T-helper 1 cell (primary cell): Measurements from ENCODE around the gene HRH2.

Experiments used
- DNase-seq, 5 donors: peaks; one replicate each; pipeline ENCODE4 v3.0.0-alpha.2; 2012 to 2020

The HRH2 gene

DNA sequence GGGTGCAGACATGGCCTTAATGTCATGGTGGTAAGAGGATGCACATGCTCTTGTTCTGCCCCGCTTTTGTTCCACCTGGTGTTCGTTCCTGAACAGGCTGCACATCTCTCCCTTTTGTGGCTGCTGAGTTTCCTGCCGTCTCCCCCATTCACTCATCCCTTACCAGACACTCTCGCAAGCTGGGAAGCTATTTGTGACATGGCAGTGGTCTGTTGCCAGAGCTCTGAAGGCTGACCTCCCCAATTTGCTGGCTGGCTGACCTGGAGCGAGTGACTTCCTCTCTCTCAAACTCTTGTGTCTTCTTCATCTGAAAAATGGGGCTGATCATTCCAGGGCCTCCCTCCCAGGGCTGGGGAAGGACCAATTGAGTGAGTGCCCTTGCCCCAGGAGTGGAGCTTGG lies 35.9 kb downstream of the HRH2 start:
- no peak for DNase-seq

DNA sequence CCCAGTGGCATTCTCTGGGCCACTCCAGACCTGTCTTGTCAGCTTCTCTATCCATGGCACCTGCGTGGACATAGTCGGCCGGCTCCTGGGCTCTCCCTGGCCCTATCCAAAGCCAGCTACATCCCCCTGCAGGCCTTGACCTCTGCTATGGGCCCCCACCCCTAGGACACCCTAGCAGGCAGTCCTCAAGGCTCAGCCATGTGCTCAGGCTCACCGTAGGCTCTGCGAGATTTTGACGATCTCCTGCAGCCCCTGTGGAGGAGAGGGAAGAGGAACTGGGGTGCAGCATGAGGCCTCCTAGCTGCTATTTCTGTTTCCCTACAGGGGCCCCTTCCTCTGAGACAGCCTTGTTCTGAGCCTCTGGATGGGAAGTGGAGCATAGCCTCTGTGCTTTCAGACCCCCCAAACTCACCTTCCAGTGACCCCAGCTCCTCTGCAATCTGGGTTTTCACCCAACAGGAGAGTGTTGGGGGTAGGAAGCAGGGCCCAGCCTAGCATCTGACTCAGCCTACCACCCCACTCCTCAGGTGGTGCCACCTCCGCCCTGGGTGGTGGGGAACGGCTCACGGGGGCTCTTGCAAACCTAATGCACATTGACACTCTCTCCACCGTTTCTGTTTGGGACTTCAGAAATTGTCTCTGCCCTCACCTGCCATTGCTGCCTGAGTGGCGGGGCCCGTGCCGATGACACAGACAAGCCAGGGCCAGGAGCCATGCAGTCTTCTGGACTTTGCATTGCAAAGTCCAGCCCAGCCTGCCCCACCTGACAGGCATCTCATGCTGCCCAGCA lies 36.7 kb downstream of the HRH2 start:
- DNase-seq: no peak

DNA sequence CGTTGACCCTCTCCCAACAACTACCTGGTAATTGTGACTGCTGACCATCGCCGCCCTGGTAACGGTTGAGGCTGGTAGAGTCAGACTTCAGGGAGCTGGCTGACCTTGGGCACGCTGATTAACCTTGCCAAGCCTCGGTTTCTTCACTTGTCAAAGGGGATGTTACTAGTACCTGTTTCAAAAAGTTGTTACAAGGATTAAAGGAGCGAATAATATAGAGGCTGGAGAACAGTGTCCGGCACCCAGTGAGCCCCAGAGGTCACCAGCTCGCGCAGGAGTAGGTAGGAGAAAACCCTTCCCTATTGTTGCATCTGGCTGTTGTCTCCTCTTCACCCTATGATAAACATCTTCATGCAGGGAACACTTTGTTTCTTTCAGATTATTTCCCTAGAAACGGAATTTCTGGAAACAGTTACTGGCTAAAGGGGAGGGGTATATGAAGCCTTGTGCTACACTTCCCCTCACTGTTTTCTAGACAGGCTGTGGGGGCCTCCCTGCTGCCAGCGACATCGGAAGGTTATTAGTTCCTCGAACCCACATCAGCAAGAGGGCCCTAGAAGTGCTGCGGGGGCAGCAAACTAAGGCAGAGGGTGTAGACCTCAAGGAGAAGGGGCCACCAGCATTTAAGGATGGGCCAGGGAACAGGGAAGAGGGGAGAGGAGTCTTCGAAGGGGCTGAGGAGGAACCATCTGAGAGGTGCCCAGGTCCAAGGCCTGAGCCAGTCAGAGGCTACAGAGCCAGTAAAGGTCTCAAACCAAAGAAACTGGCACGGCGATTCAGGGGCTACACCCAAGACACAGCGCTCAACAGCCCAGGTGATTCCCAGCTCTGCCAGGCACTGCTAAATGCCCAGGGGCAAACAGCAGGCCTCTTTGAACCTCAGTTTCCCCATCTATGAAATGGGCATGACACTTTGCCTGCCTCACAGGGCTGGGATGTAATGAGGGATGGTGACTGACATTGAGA lies 37.6 kb downstream of the HRH2 start:
- no peak for DNase-seq

DNA sequence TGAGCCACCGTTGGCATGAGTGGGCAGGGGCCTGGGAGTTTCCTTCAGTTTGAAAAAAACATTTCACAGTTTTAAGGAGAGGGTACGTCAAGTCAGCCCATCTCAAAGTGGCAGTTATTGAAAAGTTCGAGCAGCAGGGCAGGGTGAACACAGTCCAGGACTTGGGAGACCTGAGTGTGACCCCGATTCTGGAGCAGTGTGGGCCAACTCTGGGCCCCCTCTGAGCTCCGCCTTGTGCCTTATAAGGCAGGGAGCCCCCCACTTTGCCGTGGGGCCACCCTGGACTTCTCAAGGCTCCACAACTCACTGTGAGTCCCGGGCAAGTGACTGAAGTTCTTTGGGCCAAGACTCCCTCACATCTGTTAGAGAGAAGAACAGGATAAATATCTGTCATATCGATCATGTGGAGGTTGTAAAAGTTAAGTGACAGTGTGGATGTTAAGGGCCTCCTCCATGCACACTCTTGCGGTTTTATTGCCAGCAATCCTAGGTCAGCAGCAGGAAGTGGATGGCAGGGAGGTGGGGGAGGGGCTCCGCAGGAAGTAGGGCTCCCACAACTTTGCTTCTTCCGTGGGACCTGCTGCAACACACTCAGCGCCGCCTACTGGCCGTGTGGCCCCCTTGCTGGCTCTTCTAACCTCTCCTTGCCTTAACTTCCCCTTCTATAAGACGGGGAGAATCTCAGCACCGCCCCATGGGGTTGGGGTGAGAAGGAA lies 38.4 kb downstream of the HRH2 start:
- DNase-seq: peak in 4 of 5 donors; percentile 41 to 87 (median 56)

DNA sequence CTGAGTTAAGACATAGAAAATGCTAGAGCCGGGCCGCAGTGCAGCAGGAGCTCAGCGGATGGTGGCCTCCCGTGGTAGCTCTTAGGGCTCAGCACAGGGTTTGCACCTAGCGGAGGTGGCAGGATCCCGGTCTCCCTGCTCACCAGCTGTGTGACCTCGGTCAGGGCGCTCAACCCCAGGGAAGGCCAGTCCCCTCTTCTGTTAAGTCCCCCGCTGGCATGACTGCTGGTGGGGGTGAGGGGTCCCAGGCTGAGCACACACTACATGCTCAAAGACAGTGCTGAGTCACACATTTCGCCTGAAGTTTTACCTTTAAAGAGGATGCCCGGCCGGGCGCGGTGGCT lies 39.0 kb downstream of the HRH2 start:
- no peak for DNase-seq

DNA sequence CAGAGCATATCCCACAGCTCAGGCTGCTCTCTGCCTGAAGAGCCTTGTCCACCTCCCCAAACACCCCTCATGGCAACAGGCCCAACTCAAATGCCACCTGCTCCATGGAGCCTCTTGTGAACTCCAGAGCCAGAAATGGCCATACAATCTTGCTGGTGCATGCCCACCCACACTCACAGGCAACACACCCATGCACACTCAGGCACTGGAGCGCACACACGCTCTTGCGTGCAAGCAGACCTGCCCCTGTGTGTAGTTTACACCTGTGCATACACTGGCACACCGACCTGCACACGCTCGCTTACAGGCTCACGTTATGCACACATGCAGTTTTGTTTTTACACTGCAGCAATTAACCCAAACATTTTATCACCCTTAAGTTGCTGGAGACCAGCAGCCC lies 40.0 kb downstream of the HRH2 start:
- no peak for DNase-seq

DNA sequence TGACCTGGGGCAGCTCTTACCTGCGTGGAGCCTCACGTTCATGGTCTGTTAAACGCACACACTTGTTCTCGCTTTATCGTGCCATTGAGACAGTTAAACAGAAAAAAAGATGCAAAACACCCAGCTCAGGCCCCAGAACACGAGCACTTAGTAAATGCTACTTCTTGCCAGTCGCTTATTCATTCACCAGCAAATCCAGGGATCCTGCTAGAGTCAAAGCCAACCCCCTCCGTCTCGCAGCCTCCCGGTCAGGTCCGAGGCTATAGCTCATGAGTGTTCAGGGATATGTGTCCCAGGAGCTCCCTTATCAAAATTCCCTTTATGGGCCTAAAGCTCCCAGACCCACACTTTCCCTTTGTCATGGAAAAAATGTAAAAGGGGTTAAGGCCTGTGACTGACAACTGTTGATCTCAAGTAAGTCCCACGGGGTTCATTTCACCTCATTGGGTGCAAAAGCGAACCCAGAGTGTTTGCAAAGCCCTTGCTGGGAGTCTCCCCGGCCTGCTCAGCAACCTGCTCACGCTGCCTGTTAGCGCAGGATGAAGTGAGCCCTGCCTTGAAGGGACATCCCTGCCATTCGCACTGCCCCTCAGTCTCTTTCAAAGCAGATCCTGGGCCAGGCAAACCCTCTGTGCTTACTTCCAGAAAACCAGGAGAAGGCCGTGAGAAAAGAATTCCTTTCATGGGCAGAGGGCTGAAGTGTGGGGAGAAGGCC lies 40.7 kb downstream of the HRH2 start:
- DNase-seq: no peak

DNA sequence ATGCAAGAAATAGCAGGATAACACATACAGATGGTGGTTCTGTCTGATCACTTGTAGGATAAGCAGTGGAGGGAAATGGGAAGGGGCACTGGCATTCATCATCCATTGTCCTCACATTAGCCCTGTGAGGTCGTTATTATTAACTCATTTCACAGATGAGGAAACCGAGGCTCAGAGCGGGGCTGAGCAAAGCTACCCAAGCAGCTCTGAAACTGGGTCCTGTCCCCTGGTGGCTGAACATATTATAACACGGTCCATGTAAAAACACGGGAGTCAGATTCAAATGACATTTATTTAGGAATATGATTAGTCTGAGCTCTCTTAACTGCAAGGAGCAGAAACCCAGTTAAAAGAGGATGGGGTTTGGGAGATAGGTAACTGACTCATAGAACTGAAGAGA lies 43.1 kb downstream of the HRH2 start:
- peak in 1 of 5 donors; percentile 3 for DNase-seq

DNA sequence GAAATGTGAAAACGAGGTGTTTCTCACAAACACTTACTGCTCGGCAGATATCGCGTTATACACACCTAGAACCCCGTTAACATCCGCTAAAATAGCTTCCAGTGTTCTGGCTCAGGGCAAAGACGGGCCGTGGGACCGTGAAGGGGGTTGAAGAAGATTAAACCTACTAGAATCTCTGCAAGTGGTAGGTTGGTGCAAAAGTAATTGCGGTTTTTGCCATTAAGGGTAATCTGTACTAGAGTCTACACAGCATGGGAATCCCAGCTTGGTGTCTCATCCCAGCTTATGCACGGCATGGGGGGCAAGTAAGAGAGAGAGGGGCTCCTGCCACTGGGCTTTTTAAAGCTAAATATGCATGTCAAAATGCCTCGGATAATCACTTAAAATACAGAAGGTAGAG lies 43.9 kb downstream of the HRH2 start:
- DNase-seq: no peak

DNA sequence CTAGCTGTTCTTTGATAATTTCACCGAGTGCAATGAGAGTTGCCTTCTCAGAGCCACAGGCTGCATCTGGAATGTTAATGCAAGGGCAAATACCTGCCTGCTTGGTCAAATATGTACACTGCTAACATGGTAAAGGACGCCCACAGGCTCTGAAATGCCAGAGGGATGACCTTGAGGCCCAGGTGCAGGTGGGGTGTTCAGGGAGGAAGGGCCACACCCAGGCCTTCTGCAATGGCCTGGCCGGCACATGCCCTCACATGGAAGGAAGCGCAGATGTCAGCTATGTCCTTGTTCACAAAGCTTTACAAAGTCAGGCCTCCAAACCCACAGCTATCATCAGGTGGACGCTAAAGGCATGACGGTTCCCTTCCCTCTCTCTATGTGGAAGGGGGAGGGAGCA lies 48.6 kb downstream of the HRH2 start:
- no peak for DNase-seq

DNA sequence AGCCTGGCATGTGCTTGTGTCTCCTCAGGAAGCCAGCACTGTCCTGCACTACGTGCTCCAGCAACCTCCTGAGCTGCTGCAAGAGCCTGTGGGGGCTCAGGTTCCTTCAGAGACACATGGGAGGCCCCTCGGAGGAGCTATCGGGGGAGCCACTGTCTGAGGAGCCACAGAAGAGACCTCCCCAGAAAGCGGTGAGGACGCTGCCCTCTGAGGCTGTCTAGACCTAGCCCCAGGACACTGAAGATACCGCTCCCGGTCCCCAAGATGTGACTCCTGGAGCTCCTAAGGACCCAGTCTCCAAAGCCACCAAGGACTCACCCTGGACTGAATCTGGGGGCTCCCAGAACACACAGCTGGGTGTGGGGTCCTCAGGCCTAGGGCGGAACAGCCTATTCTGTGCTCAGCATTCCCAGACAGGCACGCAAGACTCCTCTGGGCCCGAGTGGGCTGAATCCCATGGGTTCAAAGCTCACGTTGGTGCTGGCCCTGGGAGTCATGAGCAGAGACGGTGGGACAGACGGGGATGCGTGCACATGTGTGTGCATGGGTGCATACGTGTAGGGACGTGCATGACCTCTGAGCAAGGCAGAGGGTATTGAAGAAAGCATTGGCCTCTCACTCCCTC lies 50.0 kb downstream of the HRH2 start:
- peak in 1 of 5 donors; percentile 9 for DNase-seq

DNA sequence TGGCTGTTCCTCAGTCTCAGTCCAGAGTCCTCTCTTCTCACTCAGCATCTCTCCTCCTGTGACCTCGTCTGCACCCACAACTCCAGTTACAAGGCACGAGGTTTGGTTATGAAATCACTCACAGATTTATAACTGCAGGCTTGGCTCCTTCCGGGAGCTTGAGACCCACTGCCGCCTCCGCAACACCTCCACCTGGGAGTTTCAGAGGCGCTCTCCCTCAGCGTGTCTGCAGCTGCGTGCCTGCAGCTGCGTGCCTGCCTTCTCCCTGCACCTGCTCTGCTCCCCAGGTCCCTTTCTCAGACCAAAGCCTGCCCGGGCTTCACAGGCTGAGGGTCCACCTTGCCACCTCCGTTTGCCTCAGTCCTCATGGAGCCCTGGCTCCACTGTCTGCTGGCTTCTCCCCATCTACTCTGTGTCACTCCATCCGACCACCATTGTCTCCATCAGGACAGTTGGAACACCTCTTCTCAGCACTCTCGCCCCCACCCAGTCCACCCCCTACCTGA lies 51.5 kb downstream of the HRH2 start:
- no peak for DNase-seq

DNA sequence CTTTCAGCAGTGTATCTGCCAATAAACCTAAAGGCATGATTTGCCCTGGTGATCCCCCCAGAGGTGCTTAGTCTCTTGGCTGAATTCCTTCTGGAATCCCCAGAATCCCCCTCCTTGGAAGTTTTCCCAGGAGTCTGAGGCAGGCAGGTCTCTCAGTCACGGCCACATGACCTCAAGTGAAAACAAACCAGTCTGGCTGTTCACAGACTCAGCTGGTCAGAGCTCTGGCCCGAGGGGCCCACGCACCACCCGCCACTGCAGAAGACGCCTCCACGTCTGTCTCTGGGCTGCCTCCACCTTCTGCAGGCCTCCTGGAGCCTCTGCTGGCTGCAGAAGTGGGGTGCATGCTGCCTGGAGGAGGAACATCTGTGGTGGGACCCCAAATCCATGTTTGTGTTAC lies 52.5 kb downstream of the HRH2 start:
- DNase-seq: no peak

DNA sequence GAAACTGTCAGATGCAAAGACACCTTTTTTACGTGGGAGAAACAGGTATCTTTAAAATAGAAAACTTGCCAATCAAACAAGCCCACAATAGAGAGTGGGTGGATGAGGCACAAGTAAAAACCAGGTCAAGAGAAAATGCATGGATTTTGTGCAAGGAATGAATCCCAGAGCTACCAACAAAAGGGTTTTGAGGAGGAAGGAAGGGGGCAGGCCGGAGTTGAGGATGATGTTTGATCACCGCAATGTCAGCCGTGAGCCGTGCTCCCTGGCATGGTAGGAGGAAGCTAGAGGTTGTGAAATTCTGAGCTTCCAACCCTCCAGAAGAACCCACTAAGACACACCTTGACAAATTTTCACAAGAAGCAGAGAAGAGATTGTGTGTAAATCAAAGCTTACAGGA lies 53.2 kb downstream of the HRH2 start:
- no peak for DNase-seq

DNA sequence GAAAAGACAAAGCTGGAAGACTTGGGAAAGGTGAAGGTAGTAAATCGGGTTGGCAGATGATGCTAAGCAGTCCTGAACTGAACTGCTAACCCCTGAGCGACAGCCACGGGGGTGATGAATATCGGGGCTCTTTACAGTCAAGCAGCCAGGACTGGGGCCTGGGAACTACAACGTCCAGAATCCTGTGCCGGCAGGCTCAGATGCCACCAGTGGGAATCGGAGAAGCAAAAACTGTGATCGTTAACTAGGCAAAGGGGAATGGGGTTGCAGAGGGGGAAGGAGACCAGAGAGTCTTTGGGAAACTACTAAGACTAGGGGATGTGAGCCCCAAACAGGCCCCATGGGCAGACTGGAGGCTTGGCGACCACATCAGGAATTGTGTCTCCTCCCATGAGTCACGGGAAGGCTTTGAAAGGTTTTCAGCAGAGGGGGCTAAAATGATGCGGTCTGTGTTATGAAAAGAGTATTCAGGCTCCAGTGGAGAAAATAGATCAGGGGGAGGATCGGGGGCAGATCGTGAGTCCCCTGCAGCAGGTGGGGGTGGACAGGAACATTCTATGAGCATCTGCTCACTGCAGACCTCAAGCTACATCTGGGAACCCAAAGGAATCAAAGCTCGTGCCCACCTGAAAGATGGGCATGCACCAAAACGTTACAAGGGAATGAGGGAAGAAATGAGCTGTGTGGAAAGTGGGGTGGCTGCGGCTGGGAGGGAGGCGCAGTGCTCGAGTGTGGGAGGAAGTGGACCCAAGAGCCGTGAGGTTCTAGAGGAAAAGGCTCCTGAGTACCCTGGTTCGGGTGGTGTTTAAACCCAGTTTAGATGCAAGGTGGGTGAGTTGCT lies 53.8 kb downstream of the HRH2 start:
- DNase-seq: no peak

DNA sequence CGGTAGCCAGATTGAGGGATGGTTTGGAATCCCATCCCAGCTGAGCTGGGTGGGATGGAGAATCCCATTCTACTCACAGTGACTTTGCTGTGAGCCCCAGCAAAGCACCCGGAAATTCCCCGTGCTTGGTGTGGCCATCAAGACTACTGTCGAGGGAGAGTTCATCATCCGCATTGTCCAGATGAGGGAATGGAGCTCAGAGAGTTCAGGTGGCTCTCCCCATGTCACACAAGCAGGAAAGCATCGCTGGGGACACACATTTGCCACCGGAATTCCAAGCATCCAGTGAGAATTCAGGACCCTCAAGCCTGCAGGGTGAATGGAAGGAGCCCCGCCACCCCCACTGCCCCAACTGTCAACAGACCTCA lies 54.4 kb downstream of the HRH2 start:
- no peak for DNase-seq

DNA sequence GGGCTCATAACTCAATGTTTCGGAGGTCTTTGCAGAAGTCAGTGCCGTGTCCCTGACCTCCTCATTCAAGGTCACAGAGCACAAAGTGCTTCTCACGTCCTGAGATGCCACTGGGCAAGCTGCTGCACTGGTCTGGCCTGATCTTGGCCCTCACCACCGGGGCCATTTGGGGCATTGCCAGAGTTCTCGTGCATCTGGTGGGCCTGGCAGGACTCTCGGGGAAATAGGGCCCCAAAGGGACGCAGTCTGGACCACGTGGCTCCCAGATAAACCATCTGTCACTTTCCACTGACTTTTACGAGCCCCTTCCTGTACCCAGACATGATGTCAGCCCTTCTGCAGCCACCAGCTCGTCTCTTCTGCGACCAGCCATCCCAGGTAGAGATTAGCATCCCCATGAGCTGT lies 54.8 kb downstream of the HRH2 start:
- DNase-seq: peak in 1 of 5 donors; percentile 7

DNA sequence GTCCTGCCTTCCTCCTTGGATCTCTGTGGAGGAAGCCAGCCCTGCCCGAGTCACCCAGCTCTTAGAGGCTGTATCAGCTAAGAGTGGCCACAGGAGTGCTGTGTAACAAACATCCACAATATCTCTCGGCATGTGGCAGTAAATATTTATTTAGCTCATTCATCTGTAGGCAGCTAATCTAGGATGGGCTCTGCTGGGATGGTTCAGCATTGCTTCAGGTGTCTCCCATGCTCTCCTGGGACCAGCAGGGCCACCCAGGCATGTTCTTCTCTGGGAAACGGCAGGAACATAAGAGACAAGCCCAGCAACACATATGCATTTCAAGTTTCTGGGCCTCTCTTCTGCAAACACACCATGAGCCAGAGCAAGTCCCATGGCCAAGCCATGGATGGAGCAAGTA lies 56.1 kb downstream of the HRH2 start:
- no peak for DNase-seq

DNA sequence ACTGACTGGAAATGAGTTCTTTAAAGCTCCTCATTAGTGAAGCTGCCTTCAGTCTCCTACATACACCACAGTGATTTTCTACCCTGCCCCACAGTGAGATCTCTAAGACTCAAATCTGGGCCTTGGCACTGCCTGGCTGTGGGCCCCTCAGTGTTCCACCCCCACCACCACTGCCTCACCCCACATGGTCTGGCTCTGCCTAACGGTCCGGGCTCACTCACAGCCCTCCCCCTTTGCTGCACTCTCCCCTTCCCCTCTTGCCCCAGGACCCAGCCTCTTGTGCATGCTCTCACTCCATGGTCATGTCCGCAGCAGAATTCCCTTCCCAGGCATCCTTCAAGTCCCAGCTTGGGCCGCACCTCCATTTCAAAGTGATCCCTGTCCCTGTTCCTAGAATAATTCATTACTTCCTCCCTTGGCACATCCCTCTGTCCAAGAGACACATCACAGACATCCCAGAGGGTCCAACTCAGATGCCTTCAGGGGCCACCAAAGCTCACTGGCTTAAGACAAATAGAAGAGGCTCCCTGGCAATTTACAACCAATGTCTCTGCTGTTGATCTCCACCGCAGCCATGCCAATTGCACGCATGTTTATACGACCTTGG lies 56.7 kb downstream of the HRH2 start:
- DNase-seq: no peak

DNA sequence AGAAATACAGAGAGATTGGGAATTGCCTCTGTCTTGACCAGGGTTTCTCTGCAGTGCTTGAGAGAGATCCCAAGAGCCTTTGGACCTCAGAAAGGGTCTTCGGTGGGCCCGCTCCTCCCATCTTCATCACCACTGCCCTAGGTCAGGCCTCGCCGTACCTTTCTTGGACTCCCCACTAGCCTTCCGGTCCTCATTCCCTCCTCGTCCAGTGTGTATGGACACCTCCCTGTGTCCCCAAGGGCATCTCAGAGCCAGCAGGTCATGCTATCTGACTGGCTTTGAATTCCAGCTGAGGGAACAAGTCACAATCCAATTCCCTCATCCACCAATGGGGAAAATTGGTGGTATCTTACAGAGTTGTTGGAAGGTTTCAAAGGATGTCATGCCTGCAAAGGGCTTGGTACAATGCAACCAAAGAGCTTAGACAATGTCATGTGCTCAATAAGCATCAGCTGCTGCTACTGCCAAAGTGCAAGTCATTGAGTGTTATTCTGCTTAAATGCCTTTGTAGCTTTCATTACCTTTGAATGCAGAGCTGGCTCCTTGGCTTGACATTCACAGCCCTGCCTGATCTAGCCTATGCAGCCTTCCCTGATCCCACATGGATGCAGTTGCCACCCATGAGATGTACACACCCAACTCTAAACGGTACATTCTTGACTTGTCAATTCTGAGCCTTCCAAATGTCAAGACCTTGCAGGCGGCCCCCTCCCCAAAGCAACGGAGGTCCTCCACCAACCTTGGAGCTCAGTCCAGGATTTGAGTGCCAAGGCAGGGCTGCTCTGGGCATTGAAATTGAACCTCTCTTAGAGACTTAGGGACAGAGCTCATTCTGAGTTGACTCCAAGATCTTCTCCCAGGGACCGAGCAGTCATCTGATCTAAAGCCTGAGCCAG lies 58.0 kb downstream of the HRH2 start:
- DNase-seq: no peak
